H9 (cell line): ENCODE results near the gene IWS1. TPM values are rescaled to one million over a fixed set of nuclear protein-coding genes. Genes with fewer than 3 reads are reported as not detected.

Experiments used
- DNase-seq: peaks from one replicate; pipeline ENCODE4 v3.0.0-alpha.2; 2017
- H2AFZ ChIP-seq: one replicate; pipeline ENCODE4 v1.6.1; 2013; ENCODE audit warnings: mild to moderate bottlenecking, low read length, control low read depth, moderate library complexity
- H2AK5ac ChIP-seq: 2 replicates; pipeline ENCODE4 v1.6.1; 2013; ENCODE audit warnings: low read length, control low read depth, mixed read lengths; ENCODE audit not compliant: insufficient read length
- H2BK120ac ChIP-seq: one replicate; pipeline ENCODE4 v1.6.1; 2013; ENCODE audit warnings: low read depth, mild to moderate bottlenecking, low read length, control low read depth, inconsistent platforms; ENCODE audit not compliant: poor library complexity, severe bottlenecking
- H2BK12ac ChIP-seq: 2 replicates; pipeline ENCODE4 v1.6.1; 2013; ENCODE audit warnings: low read length, control low read depth, mixed read lengths, low read depth; ENCODE audit not compliant: insufficient read length
- H2BK15ac ChIP-seq: 2 replicates; pipeline ENCODE4 v1.6.1; 2013; ENCODE audit warnings: low read depth, low read length, control low read depth
- H2BK20ac ChIP-seq: one replicate; pipeline ENCODE4 v1.6.1; 2013; ENCODE audit warnings: low read depth, mild to moderate bottlenecking, low read length, control low read depth, inconsistent platforms; ENCODE audit not compliant: poor library complexity, severe bottlenecking
- H2BK5ac ChIP-seq: 2 replicates; pipeline ENCODE4 v1.6.1; 2013; ENCODE audit warnings: low read length, control low read depth, mixed read lengths; ENCODE audit not compliant: insufficient read length
- H3K14ac ChIP-seq: 2 replicates; pipeline ENCODE4 v1.6.1; 2013; ENCODE audit warnings: low read length, control low read depth; ENCODE audit not compliant: insufficient read depth
- H3K18ac ChIP-seq: 2 replicates; pipeline ENCODE4 v1.6.1; 2013; ENCODE audit warnings: low read depth, mild to moderate bottlenecking, mixed read lengths, low read length, control low read depth; ENCODE audit not compliant: insufficient read length
- H3K23ac ChIP-seq: 2 replicates; pipeline ENCODE4 v1.6.1; 2013; ENCODE audit warnings: low read length, control low read depth, mixed read lengths, low read depth; ENCODE audit not compliant: insufficient read length
- H3K23me2 ChIP-seq: 2 replicates; pipeline ENCODE4 v1.6.1; 2013; ENCODE audit warnings: low read depth, mild to moderate bottlenecking, mixed read lengths, low read length, control low read depth; ENCODE audit not compliant: insufficient read length, poor library complexity, severe bottlenecking
- H3K27ac ChIP-seq: 2 replicates; pipeline ENCODE4 v1.5.1; 2013; ENCODE audit warnings: low read length, control low read depth, mixed read lengths, low read depth; ENCODE audit not compliant: insufficient read length
- H3K27me3 ChIP-seq: 2 replicates; pipeline ENCODE4 v1.6.1; 2013; ENCODE audit warnings: low read length, control low read depth, inconsistent platforms; ENCODE audit not compliant: insufficient read depth
- H3K4ac ChIP-seq: 2 replicates; pipeline ENCODE4 v1.6.1; 2013; ENCODE audit warnings: low read depth, mild to moderate bottlenecking, control low read depth, inconsistent platforms, low read length, moderate library complexity
- H3K4me1 ChIP-seq: 2 replicates; pipeline ENCODE4 v1.6.1; 2013; ENCODE audit warnings: low read length, control low read depth, inconsistent platforms; ENCODE audit not compliant: insufficient read depth
- H3K4me2 ChIP-seq: 2 replicates; pipeline ENCODE4 v1.6.1; 2013; ENCODE audit warnings: low read length, control low read depth, mixed read lengths; ENCODE audit not compliant: insufficient read length, insufficient read depth
- H3K56ac ChIP-seq: 2 replicates; pipeline ENCODE4 v1.6.1; 2013; ENCODE audit warnings: low read depth, mild to moderate bottlenecking, mixed read lengths, low read length, control low read depth; ENCODE audit not compliant: insufficient read length
- H3K79me1 ChIP-seq: 2 replicates; pipeline ENCODE4 v1.6.1; 2013; ENCODE audit warnings: low read depth, mild to moderate bottlenecking, moderate library complexity, low read length, control low read depth, inconsistent platforms; ENCODE audit not compliant: insufficient read depth, poor library complexity, severe bottlenecking
- H3K79me2 ChIP-seq: 2 replicates; pipeline ENCODE4 v1.6.1; 2013; ENCODE audit warnings: low read length, control low read depth, inconsistent platforms; ENCODE audit not compliant: insufficient read depth
- H3K9ac ChIP-seq: 2 replicates; pipeline ENCODE4 v1.6.1; 2013; ENCODE audit warnings: low read length, control low read depth, mixed read lengths; ENCODE audit not compliant: insufficient read length; ENCODE audit errors: extremely low read depth
- H3K9me3 ChIP-seq: one replicate; pipeline ENCODE4 v1.6.1; 2013; ENCODE audit warnings: low read depth, low read length, inconsistent platforms; ENCODE audit not compliant: control insufficient read depth
- H3T11ph ChIP-seq: one replicate; pipeline ENCODE4 v1.6.1; 2013; ENCODE audit warnings: mild to moderate bottlenecking, low read length, control low read depth, inconsistent platforms
- H4K20me1 ChIP-seq: one replicate; pipeline ENCODE4 v1.6.1; 2013; ENCODE audit not compliant: control insufficient read depth, insufficient read length, insufficient read depth
- H4K5ac ChIP-seq: 2 replicates; pipeline ENCODE4 v1.6.1; 2013; ENCODE audit warnings: low read depth, mild to moderate bottlenecking, mixed read lengths, low read length, control low read depth; ENCODE audit not compliant: insufficient read length
- H4K8ac ChIP-seq: replicated peaks from 2 replicates; pipeline ENCODE4 v1.6.1; 2013; ENCODE audit warnings: low read length, control low read depth, mixed read lengths, low read depth; ENCODE audit not compliant: insufficient read length
- H4K91ac ChIP-seq: 2 replicates; pipeline ENCODE4 v1.6.1; 2013; ENCODE audit warnings: low read depth, mild to moderate bottlenecking, moderate library complexity, mixed read lengths, low read length, control low read depth; ENCODE audit not compliant: insufficient read length
- H3K27ac Mint-ChIP-seq, 3 experiments: 2 replicates in 2 of 3; 3 replicates in 1 of 3; pipeline ENCODE4 v1.8.0; 2020 to 2021; ENCODE audit warnings: mixed read lengths in 3 of 3, mild to moderate bottlenecking in 1 of 3, moderate library complexity in 1 of 3
- H3K27me3 Mint-ChIP-seq: 2 replicates; pipeline ENCODE4 v1.8.0; 2021; ENCODE audit warnings: low read depth, mild to moderate bottlenecking, moderate library complexity, mixed read lengths
- H3K36me3 Mint-ChIP-seq, 3 experiments: 2 replicates in 2 of 3; 3 replicates in 1 of 3; pipeline ENCODE4 v1.8.0; 2020 to 2021; ENCODE audit warnings: low read depth in 3 of 3, mixed read lengths in 3 of 3; ENCODE audit not compliant: insufficient read depth in 1 of 3
- H3K4me1 Mint-ChIP-seq, 2 experiments: 2 replicates each; pipeline ENCODE4 v1.8.0; 2020; ENCODE audit warnings: mixed read lengths in 2 of 2
- H3K4me3 Mint-ChIP-seq, 2 experiments: 2 replicates in 1 of 2; 3 replicates in 1 of 2; pipeline ENCODE4 v1.8.0; 2020 to 2021; ENCODE audit warnings: mild to moderate bottlenecking in 2 of 2, mixed read lengths in 2 of 2, moderate library complexity in 1 of 2
- H3K9me3 Mint-ChIP-seq, 2 experiments: 2 replicates in 1 of 2; 3 replicates in 1 of 2; pipeline ENCODE4 v1.8.0; 2020; ENCODE audit warnings: mild to moderate bottlenecking in 2 of 2, mixed read lengths in 2 of 2, moderate library complexity in 1 of 2
- WGBS: extraction: QIAGEN DNeasy Blood & Tissue Kit; methylation state at CpG from one replicate; pipeline ENCODE4 v1.1.7; 2013; ENCODE audit warnings: missing lambda C conversion rate, low lambda C conversion rate, mixed read lengths; ENCODE audit not compliant: insufficient read length; ENCODE audit errors: extremely low coverage; 5-methylcytosine and 5-hydroxymethylcytosine counted together
- total RNA-seq: library from RNA; stranded (reverse); gene quantifications from 2 replicates; pipeline ENCODE4 v1.2.1, GENCODE V29; 2021
- TF ChIP-seq, protein P1 (sequence below): fragments of 200-600 bp; sonication (generic); conservative IDR thresholded peaks from 3 replicates; pipeline ENCODE4 v1.8.0; 2021; ENCODE audit warnings: antibody characterized with exemption, mild to moderate bottlenecking

Gene IWS1
- total RNA-seq, 1 experiment from 2014 or later = 66.2 TPM

DNA sequence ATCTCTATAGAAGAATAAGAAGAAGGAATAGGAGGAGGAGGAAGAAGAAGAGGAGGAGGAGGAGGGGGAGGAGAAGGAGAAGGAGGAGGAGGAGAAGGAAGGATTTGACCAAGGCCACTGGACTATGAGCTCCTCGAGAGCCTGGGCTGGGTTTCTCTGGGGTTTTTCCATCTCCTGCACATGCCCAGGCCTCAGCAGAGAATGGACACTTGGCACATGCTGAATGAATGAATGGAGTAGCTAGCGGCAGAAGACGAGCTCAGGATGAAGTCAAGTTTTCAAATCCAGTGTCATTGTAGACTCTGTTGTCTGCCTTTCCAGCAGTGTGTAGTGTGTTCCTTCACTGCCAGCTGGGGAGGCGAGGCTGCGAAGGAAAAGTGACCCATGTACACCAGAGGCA, 11.4 kb upstream of the IWS1 start:
- Mint-ChIP-seq H3K27ac (no peak overlapping the region), H3K27me3 (peaks cover 43% of the 10 kb centered on the region), H3K4me3 (no peak overlapping the region), H3K9me3 (no peaks in the 10 kb centered on the region), H3K36me3 (no peaks in the 10 kb centered on the region), H3K4me1 (no peaks in the 10 kb centered on the region; a peak in 1 of 4 replicates)
- no peak overlapping the region for H2BK12ac ChIP-seq
- no peak overlapping the region for H4K91ac ChIP-seq
- H3K4me2 ChIP-seq = no peak overlapping the region
- H4K5ac ChIP-seq = no peak overlapping the region
- no peak overlapping the region for H3K56ac ChIP-seq
- TF ChIP-seq, protein P1, sequence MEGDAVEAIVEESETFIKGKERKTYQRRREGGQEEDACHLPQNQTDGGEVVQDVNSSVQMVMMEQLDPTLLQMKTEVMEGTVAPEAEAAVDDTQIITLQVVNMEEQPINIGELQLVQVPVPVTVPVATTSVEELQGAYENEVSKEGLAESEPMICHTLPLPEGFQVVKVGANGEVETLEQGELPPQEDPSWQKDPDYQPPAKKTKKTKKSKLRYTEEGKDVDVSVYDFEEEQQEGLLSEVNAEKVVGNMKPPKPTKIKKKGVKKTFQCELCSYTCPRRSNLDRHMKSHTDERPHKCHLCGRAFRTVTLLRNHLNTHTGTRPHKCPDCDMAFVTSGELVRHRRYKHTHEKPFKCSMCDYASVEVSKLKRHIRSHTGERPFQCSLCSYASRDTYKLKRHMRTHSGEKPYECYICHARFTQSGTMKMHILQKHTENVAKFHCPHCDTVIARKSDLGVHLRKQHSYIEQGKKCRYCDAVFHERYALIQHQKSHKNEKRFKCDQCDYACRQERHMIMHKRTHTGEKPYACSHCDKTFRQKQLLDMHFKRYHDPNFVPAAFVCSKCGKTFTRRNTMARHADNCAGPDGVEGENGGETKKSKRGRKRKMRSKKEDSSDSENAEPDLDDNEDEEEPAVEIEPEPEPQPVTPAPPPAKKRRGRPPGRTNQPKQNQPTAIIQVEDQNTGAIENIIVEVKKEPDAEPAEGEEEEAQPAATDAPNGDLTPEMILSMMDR = no peak
- H2BK20ac ChIP-seq = no peak overlapping the region
- H2AK5ac ChIP-seq = no peak overlapping the region
- DNase-seq = no peak
- WGBS = no CpG with 5 or more reads among the region's 5 CpGs
- H3K27me3 ChIP-seq = no peaks in the 10 kb centered on the region
- H3K18ac ChIP-seq = no peak overlapping the region
- no peak overlapping the region for H2BK5ac ChIP-seq
- H4K8ac ChIP-seq = no peak overlapping the region
- no peak overlapping the region for H3K4ac ChIP-seq
- H4K20me1 ChIP-seq = no peaks in the 10 kb centered on the region
- H3K9ac ChIP-seq = no peak overlapping the region
- H3K79me1 ChIP-seq = no peaks in the 10 kb centered on the region
- no peak overlapping the region for H2BK120ac ChIP-seq
- no peak overlapping the region for H3K27ac ChIP-seq
- H3K23me2 ChIP-seq = no peaks in the 10 kb centered on the region
- no peak overlapping the region for H2BK15ac ChIP-seq
- no peaks in the 10 kb centered on the region for H3K9me3 ChIP-seq
- no peak overlapping the region for H3T11ph ChIP-seq
- H3K79me2 ChIP-seq = no peaks in the 10 kb centered on the region
- no peak overlapping the region for H2AFZ ChIP-seq
- no peak overlapping the region for H3K14ac ChIP-seq
- no peak overlapping the region for H3K23ac ChIP-seq
- no peaks in the 10 kb centered on the region for H3K4me1 ChIP-seq
